GM23338 (cell line): ENCODE measurements around the gene DCST2. TPM values are rescaled to one million over a fixed set of nuclear protein-coding genes. Genes with fewer than 3 reads are reported as not detected.

ENCODE experiments used
- ATAC-seq: fragments of 200-7000 bp; cut with Tn5 transposase; 3 replicates; pipeline ENCODE4 v1.9.1; 2020
- DNase-seq: peaks from one replicate; pipeline ENCODE4 v3.0.0-alpha.2; 2015; ENCODE audit warnings: low spot score
- H2AFZ ChIP-seq: fragments of 200-600 bp; sonication (generic); 2 replicates; pipeline ENCODE4 v1.8.0; 2016; ENCODE audit warnings: antibody characterized with exemption, mild to moderate bottlenecking, moderate library complexity
- H3F3A ChIP-seq: fragments of 200-600 bp; sonication (generic); replicated peaks from 2 replicates; pipeline ENCODE4 v1.8.0; 2017; ENCODE audit warnings: antibody characterized with exemption, mixed run types, low read depth
- H3K27ac ChIP-seq: fragments of 200-600 bp; sonication (generic); 2 replicates; pipeline ENCODE4 v1.6.1; 2016; ENCODE audit warnings: low read depth
- H3K27me3 ChIP-seq: fragments of 200-600 bp; sonication (generic); 2 replicates; pipeline ENCODE4 v1.8.0; 2016; ENCODE audit warnings: mild to moderate bottlenecking, mixed run types, moderate library complexity; ENCODE audit not compliant: insufficient read depth
- H3K36me3 ChIP-seq: fragments of 200-600 bp; sonication (generic); 2 replicates; pipeline ENCODE4 v1.8.0; 2016; ENCODE audit warnings: mild to moderate bottlenecking; ENCODE audit not compliant: insufficient read depth
- H3K4me1 ChIP-seq: fragments of 200-600 bp; sonication (generic); 2 replicates; pipeline ENCODE4 v1.8.0; 2016; ENCODE audit warnings: mild to moderate bottlenecking, moderate library complexity; ENCODE audit not compliant: insufficient read depth
- H3K4me2 ChIP-seq: fragments of 200-600 bp; sonication (generic); 2 replicates; pipeline ENCODE4 v1.7.1; 2017; ENCODE audit warnings: mixed run types
- H3K4me3 ChIP-seq: fragments of 200-600 bp; sonication (generic); 2 replicates; pipeline ENCODE4 v1.6.1; 2016; ENCODE audit warnings: mixed run types
- H3K79me2 ChIP-seq: fragments of 200-600 bp; sonication (generic); replicated peaks from 2 replicates; pipeline ENCODE4 v1.8.0; 2017; ENCODE audit warnings: mild to moderate bottlenecking; ENCODE audit not compliant: insufficient read depth
- H3K9me2 ChIP-seq: fragments of 200-600 bp; sonication (generic); 2 replicates; pipeline ENCODE4 v1.8.0; 2017; ENCODE audit not compliant: insufficient read depth
- H4K20me1 ChIP-seq: fragments of 200-600 bp; sonication (generic); replicated peaks from 2 replicates; pipeline ENCODE4 v1.8.0; 2017; ENCODE audit warnings: mild to moderate bottlenecking; ENCODE audit not compliant: insufficient read depth
- H3K27ac Mint-ChIP-seq: 2 replicates; pipeline ENCODE4 v1.8.0; 2020; ENCODE audit warnings: inconsistent platforms, mild to moderate bottlenecking, moderate library complexity, mixed read lengths
- H3K27me3 Mint-ChIP-seq: 3 replicates; pipeline ENCODE4 v1.8.0; 2022; ENCODE audit warnings: low read depth, mild to moderate bottlenecking, moderate library complexity, mixed read lengths, inconsistent platforms; ENCODE audit not compliant: insufficient read depth, poor library complexity
- H3K36me3 Mint-ChIP-seq: 3 replicates; pipeline ENCODE4 v1.8.0; 2021; ENCODE audit warnings: low read depth, mild to moderate bottlenecking, inconsistent platforms, moderate library complexity, mixed read lengths
- H3K4me1 Mint-ChIP-seq: 3 replicates; pipeline ENCODE4 v1.8.0; 2020; ENCODE audit warnings: mild to moderate bottlenecking, inconsistent platforms, mixed read lengths
- H3K4me3 Mint-ChIP-seq: 3 replicates; pipeline ENCODE4 v1.8.0; 2021; ENCODE audit warnings: moderate library complexity, mild to moderate bottlenecking, inconsistent platforms, mixed read lengths
- H3K9me3 Mint-ChIP-seq: 3 replicates; pipeline ENCODE4 v1.8.0; 2020; ENCODE audit warnings: moderate library complexity, mild to moderate bottlenecking, inconsistent platforms, mixed read lengths
- CREB1 ChIP-seq: fragments of 250-450 bp; sonication (Bioruptor Pico); IDR thresholded peaks from 2 replicates; pipeline ENCODE4 v1.5.0; 2020; ENCODE audit warnings: low read depth, mild to moderate bottlenecking, moderate library complexity
- CTCF ChIP-seq, 2 experiments: fragments of 200-600 bp in 1 of 2; sonication (generic) in 1 of 2; conservative IDR thresholded peaks; 2 replicates each; pipeline versions ENCODE4 v1.5.1 to v1.6.1; 2016 to 2017; ENCODE audit warnings: antibody characterized with exemption in 2 of 2, low read depth in 2 of 2, mild to moderate bottlenecking in 2 of 2, moderate library complexity in 1 of 2
- EZH2 ChIP-seq: fragments of 200-600 bp; sonication (generic); IDR thresholded peaks from one replicate; pipeline ENCODE4 v1.8.0; 2017; ENCODE audit warnings: antibody characterized with exemption, mild to moderate bottlenecking, low read depth; ENCODE audit not compliant: unreplicated experiment
- EZH2phosphoT487 ChIP-seq: fragments of 200-600 bp; sonication (generic); IDR thresholded peaks from one replicate; pipeline ENCODE4 v1.8.1; 2018; ENCODE audit warnings: antibody characterized with exemption; ENCODE audit not compliant: unreplicated experiment
- JUNB ChIP-seq: IDR thresholded peaks from one replicate; pipeline ENCODE4 v1.6.1; 2016; ENCODE audit warnings: antibody characterized with exemption; ENCODE audit not compliant: unreplicated experiment
- NANOG ChIP-seq: IDR thresholded peaks from 2 replicates; pipeline ENCODE4 v1.6.1; 2016; ENCODE audit warnings: antibody characterized with exemption, borderline replicate concordance
- POLR2AphosphoS5 ChIP-seq: IDR thresholded peaks from 2 replicates; pipeline ENCODE4 v1.6.1; 2016; ENCODE audit warnings: antibody characterized with exemption, low read depth
- REST ChIP-seq: IDR thresholded peaks from one replicate; pipeline ENCODE4 v1.6.1; 2018; ENCODE audit warnings: antibody characterized with exemption; ENCODE audit not compliant: unreplicated experiment
- ZNF114 ChIP-seq: fragments of 250-450 bp; sonication (Bioruptor Pico); IDR thresholded peaks from 2 replicates; pipeline ENCODE4 v1.5.0; 2020; ENCODE audit warnings: mild to moderate bottlenecking, moderate library complexity
- ZNF331 ChIP-seq: fragments of 250-450 bp; sonication (Bioruptor Pico); IDR thresholded peaks from 2 replicates; pipeline ENCODE4 v1.5.0; 2020; ENCODE audit warnings: low read depth, mild to moderate bottlenecking, moderate library complexity
- polyA plus RNA-seq: library from polyadenylated mRNA; unstranded; fragments of >200 nt; fragmentation: Nextera tagmentation; extraction: Ambion mirVana; gene quantifications from 2 replicates; pipeline ENCODE4 v1.2.1, GENCODE V29; 2016
- total RNA-seq: library from RNA; depleted of rRNA; stranded (reverse); fragments of >200 nt; shearing (Covaris generic); gene quantifications from 2 replicates; pipeline ENCODE4 v1.2.3, GENCODE V29; 2014
- TF ChIP-seq, protein P1 (sequence below): fragments of 250-450 bp; sonication (Bioruptor Pico); IDR thresholded peaks from 2 replicates; pipeline ENCODE4 v1.5.0; 2020; ENCODE audit warnings: mild to moderate bottlenecking, moderate library complexity
- TF ChIP-seq, protein P2 (sequence below): IDR thresholded peaks from 2 replicates; pipeline ENCODE4 v1.6.1; 2016; ENCODE audit warnings: antibody characterized with exemption

Gene DCST2
- total and polyA plus RNA-seq, 2 experiments from 2014 or later: 0.78 TPM; not detected in 1

- no peak overlapping the region for H3K27ac Mint-ChIP-seq
- H3K4me1 Mint-ChIP-seq: peaks cover 5% of the 10 kb centered on the region
- no peak overlapping the region for H2AFZ ChIP-seq
- no peaks in the 10 kb centered on the region for H3K9me3 Mint-ChIP-seq
- TF ChIP-seq ZNF114 (no peak), REST (no peak), POLR2AphosphoS5 (no peak), NANOG (no peak), EZH2phosphoT487 (no peak), JUNB (no peak), CREB1 (CRISPR knock-in tag) (no peak), ZNF331 (CRISPR knock-in tag) (no peak), CTCF (conservative IDR thresholded peaks at IDR 0.05; ENCODE audit: low read depth in 2 of 2) (no peak), EZH2 (no peak)
- TF ChIP-seq, protein P1, sequence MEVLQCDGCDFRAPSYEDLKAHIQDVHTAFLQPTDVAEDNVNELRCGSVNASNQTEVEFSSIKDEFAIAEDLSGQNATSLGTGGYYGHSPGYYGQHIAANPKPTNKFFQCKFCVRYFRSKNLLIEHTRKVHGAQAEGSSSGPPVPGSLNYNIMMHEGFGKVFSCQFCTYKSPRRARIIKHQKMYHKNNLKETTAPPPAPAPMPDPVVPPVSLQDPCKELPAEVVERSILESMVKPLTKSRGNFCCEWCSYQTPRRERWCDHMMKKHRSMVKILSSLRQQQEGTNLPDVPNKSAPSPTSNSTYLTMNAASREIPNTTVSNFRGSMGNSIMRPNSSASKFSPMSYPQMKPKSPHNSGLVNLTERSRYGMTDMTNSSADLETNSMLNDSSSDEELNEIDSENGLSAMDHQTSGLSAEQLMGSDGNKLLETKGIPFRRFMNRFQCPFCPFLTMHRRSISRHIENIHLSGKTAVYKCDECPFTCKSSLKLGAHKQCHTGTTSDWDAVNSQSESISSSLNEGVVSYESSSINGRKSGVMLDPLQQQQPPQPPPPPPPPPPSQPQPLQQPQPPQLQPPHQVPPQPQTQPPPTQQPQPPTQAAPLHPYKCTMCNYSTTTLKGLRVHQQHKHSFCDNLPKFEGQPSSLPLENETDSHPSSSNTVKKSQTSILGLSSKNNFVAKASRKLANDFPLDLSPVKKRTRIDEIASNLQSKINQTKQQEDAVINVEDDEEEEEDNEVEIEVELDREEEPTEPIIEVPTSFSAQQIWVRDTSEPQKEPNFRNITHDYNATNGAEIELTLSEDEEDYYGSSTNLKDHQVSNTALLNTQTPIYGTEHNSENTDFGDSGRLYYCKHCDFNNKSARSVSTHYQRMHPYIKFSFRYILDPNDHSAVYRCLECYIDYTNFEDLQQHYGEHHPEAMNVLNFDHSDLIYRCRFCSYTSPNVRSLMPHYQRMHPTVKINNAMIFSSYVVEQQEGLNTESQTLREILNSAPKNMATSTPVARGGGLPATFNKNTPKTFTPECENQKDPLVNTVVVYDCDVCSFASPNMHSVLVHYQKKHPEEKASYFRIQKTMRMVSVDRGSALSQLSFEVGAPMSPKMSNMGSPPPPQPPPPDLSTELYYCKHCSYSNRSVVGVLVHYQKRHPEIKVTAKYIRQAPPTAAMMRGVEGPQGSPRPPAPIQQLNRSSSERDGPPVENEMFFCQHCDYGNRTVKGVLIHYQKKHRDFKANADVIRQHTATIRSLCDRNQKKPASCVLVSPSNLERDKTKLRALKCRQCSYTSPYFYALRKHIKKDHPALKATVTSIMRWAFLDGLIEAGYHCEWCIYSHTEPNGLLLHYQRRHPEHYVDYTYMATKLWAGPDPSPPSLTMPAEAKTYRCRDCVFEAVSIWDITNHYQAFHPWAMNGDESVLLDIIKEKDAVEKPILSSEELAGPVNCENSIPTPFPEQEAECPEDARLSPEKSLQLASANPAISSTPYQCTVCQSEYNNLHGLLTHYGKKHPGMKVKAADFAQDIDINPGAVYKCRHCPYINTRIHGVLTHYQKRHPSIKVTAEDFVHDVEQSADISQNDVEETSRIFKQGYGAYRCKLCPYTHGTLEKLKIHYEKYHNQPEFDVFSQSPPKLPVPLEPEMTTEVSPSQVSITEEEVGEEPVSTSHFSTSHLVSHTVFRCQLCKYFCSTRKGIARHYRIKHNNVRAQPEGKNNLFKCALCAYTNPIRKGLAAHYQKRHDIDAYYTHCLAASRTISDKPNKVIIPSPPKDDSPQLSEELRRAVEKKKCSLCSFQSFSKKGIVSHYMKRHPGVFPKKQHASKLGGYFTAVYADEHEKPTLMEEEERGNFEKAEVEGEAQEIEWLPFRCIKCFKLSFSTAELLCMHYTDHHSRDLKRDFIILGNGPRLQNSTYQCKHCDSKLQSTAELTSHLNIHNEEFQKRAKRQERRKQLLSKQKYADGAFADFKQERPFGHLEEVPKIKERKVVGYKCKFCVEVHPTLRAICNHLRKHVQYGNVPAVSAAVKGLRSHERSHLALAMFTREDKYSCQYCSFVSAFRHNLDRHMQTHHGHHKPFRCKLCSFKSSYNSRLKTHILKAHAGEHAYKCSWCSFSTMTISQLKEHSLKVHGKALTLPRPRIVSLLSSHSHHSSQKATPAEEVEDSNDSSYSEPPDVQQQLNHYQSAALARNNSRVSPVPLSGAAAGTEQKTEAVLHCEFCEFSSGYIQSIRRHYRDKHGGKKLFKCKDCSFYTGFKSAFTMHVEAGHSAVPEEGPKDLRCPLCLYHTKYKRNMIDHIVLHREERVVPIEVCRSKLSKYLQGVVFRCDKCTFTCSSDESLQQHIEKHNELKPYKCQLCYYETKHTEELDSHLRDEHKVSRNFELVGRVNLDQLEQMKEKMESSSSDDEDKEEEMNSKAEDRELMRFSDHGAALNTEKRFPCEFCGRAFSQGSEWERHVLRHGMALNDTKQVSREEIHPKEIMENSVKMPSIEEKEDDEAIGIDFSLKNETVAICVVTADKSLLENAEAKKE (CRISPR knock-in tag): no peak
- TF ChIP-seq, protein P2, sequence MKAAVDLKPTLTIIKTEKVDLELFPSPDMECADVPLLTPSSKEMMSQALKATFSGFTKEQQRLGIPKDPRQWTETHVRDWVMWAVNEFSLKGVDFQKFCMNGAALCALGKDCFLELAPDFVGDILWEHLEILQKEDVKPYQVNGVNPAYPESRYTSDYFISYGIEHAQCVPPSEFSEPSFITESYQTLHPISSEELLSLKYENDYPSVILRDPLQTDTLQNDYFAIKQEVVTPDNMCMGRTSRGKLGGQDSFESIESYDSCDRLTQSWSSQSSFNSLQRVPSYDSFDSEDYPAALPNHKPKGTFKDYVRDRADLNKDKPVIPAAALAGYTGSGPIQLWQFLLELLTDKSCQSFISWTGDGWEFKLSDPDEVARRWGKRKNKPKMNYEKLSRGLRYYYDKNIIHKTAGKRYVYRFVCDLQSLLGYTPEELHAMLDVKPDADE: no peak
- H3K4me3 ChIP-seq: no peak overlapping the region
- no peaks in the 10 kb centered on the region for H4K20me1 ChIP-seq
- H3F3A ChIP-seq: no peaks in the 10 kb centered on the region
- H3K27ac ChIP-seq: no peak overlapping the region
- H3K4me1 ChIP-seq: no peaks in the 10 kb centered on the region; the same call in 1 of the 2 replicates
- H3K4me3 Mint-ChIP-seq: no peak overlapping the region
- DNase-seq: no peak
- H3K4me2 ChIP-seq: no peak overlapping the region
- H3K27me3 ChIP-seq: no peaks in the 10 kb centered on the region
- ATAC-seq: no peak
- H3K9me2 ChIP-seq: no peaks in the 10 kb centered on the region
- H3K36me3 Mint-ChIP-seq: no peaks in the 10 kb centered on the region
- no peaks in the 10 kb centered on the region for H3K36me3 ChIP-seq
- H3K79me2 ChIP-seq: no peaks in the 10 kb centered on the region
- H3K27me3 Mint-ChIP-seq: peaks cover 20% of the 10 kb centered on the region
Measured at GRCh38 chr1:155029513-155030242, 3.9 kb downstream of the DCST2 start.
